ENCODE data around the gene DCANP1. TPM values are rescaled to one million over a fixed set of nuclear protein-coding genes. Genes with fewer than 3 reads are reported as not detected.
A peak's percentile ranks its signal among the peaks of the same experiment; 100 is the strongest.

DCANP1 gene
- total and polyA plus RNA-seq, 11 donors: 0.11 TPM; not detected in 10

DNA sequence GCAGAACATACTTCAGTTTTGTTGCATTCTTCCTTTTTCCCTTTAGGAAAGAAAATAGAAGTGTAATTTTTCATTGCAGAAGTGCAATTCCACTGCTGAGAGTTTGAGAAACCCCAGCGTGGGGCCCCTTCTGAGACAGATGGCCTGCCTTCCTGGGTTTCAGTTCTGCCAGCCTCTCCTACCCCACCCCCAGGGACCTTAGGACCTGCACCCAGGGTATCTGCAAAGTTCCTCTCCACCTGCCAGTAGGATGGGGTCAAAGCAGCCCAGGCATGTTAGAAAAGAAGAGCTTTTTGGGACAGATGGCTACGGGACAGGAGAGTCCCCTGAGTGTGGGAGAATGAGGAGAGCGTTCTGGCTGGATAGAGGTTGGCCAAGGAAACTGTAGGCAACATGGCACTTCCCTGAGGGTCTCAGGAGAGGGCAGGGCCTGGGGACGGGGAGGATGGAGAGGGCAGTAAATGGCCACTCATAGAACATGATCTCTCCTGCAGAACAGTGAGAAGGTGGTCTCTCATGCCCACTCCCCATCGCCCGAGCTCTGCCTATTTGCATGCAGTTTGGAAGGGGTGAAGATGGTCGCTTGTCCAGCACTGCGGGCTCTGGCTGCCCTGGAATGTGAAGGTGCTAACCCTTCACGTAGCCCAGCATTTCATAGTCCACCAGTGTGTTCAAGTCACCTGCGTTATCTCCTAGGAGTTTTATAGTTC lies 5.3 kb upstream of the DCANP1 start, which contains the start of gene TIFAB:
Gene TIFAB, minus strand, starts transcription at position 31 of the 710 bp plus-strand sequence. CDS start 2,412 bp downstream, outside the sequence.
- DNase-seq (peak in 1 of 5 donors; percentile 49), ATAC-seq (no peak)
- Histone ChIP-seq H3K4me3 (peak within 1 kb of the TSS in 1 of 12 donors; percentile 32), H3K27me3 (peaks cover 0 to 7% (median 0%) of the 10 kb centered on the region in 9 donors), H3K27ac (peak within 1 kb of the TSS in 1 of 12 donors; percentile 69), H3K36me3 (no peaks in the 10 kb centered on the region), H3K4me1 (peaks cover 0 to 24% (median 0%) of the 10 kb centered on the region in 12 donors), H3K9me3 (no peaks in the 10 kb centered on the region)
- TF ChIP-seq, protein P1, sequence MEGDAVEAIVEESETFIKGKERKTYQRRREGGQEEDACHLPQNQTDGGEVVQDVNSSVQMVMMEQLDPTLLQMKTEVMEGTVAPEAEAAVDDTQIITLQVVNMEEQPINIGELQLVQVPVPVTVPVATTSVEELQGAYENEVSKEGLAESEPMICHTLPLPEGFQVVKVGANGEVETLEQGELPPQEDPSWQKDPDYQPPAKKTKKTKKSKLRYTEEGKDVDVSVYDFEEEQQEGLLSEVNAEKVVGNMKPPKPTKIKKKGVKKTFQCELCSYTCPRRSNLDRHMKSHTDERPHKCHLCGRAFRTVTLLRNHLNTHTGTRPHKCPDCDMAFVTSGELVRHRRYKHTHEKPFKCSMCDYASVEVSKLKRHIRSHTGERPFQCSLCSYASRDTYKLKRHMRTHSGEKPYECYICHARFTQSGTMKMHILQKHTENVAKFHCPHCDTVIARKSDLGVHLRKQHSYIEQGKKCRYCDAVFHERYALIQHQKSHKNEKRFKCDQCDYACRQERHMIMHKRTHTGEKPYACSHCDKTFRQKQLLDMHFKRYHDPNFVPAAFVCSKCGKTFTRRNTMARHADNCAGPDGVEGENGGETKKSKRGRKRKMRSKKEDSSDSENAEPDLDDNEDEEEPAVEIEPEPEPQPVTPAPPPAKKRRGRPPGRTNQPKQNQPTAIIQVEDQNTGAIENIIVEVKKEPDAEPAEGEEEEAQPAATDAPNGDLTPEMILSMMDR (IDR thresholded peaks at IDR 0.05): no peak
- no peak for TF ChIP-seq POLR2A (IDR thresholded peaks at IDR 0.05)
- intact Hi-C loops (cut with DNase I): no loop called here
- 83 to 92% (median 86%) methylated on average over 10 of the region's 10 CpGs for WGBS, 4 donors

DNA sequence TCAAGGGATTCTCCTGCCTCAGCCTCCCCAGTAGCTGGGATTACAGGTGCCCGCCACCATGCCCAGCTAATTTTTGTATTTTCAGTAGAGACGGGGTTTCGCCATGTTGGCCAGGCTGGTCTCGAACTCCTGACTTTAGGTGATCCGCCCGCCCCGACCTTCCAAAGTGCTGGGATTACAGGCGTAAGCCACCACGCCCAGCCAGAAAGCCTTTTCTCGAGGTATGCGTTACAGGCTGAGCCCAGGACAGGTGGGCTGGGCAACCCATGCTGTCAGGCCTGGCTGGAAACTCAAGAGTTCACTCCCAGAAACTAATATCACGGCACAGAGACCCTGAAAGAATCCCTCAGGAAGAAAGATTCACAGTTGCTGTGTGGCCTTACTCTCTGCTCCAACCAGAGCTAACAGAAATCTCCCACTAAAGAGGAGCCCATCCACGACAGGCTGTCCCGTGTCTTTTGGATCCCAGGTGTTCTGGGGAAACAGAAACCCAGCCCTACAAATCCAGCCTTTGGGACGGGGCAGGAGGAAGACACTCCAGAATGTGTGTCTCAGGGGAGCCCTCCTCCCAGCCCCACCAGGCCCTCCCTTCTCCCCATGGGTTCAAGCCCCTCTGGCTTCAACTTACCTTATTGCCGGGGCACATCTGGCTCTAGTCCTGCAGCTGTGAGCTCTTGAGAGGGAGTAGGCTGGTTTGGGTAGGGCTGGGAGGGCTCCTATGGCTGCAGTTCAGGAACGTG lies 4.6 kb upstream of the DCANP1 start:
- 87 to 91% (median 88%) methylated on average over 13 to 17 of the region's 17 CpGs for WGBS, 4 donors
- peak overlapping the region in 1 of 12 donors; percentile 69 for H3K27ac ChIP-seq
- peak overlapping the region in 1 of 12 donors; percentile 32 for H3K4me3 ChIP-seq
- no peaks in the 10 kb centered on the region for H3K9me3 ChIP-seq
- no peaks in the 10 kb centered on the region for H3K36me3 ChIP-seq
- TF ChIP-seq, protein P1 (IDR thresholded peaks at IDR 0.05): no peak
- TF ChIP-seq POLR2A (IDR thresholded peaks at IDR 0.05): no peak
- no peak for ATAC-seq
- DNase-seq: no peak
- peaks cover 0 to 17% (median 0%) of the 10 kb centered on the region in 12 donors for H3K4me1 ChIP-seq
- intact Hi-C loops (cut with DNase I): no loop called here
- peaks cover 0 to 5% (median 0%) of the 10 kb centered on the region in 9 donors for H3K27me3 ChIP-seq

DNA sequence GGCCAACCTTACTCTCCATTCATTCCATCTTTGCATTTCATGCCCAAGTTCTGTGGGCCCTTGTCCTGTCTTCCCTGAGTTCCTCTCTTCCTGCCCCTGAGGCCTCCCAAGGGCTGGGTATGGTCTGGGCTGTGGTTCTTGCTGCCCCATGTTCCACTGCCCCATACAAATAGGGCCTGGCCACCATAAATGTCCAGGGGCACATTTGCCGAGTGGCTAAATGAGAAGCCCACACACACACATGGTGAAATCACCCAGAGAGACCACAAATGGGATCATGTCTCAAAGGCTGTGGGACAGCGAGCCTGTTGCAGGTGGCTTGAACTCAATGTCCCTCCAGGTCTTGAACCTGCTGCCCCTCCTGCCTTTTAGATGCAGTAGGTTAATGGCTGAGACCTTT lies 3.8 kb upstream of the DCANP1 start:
- intact Hi-C loops (cut with DNase I): no loop called here
- no peaks in the 10 kb centered on the region for H3K36me3 ChIP-seq

More for the DNA sequence above, 3.8 kb upstream of the DCANP1 start:
- ATAC-seq: no peak
- TF ChIP-seq, protein P1 (IDR thresholded peaks at IDR 0.05): no peak
- no peak for TF ChIP-seq POLR2A (IDR thresholded peaks at IDR 0.05)
- 75 to 93% (median 91%) methylated on average over 2 of the region's 2 CpGs for WGBS, 4 donors
- DNase-seq: peak in 1 of 5 donors; percentile 17
- Histone ChIP-seq H3K27ac (no peak overlapping the region), H3K27me3 (no peaks in the 10 kb centered on the region), H3K4me1 (peaks cover 0 to 12% (median 0%) of the 10 kb centered on the region in 12 donors), H3K9me3 (no peaks in the 10 kb centered on the region), H3K4me3 (peak overlapping the region in 1 of 12 donors; percentile 32)

Measured in heart left ventricle (tissue), 16 donors.